Suprapubic skin (tissue), 4 donors: ENCODE data around the gene DVL1. TPM values are rescaled to one million over a fixed set of nuclear protein-coding genes. Genes with fewer than 3 reads are reported as not detected.

ENCODE experiments used
- DNase-seq, 2 donors: peaks; one replicate each; pipeline ENCODE4 v3.0.0-alpha.2; 2019; ENCODE audit warnings: low spot score in 2 of 2
- H3K27ac ChIP-seq: fragments of 200-600 bp; sonication (generic); one replicate; pipeline ENCODE4 v1.5.1; 2019
- H3K27me3 ChIP-seq: fragments of 200-600 bp; sonication (generic); one replicate; pipeline ENCODE4 v1.5.1; 2019
- H3K36me3 ChIP-seq: fragments of 200-600 bp; sonication (generic); one replicate; pipeline ENCODE4 v1.5.1; 2019
- H3K4me1 ChIP-seq: fragments of 200-600 bp; sonication (generic); one replicate; pipeline ENCODE4 v1.5.1; 2019
- H3K4me3 ChIP-seq: fragments of 200-600 bp; sonication (generic); one replicate; pipeline ENCODE4 v1.5.1; 2019; ENCODE audit warnings: mild to moderate bottlenecking
- H3K9me3 ChIP-seq: fragments of 200-600 bp; sonication (generic); one replicate; pipeline ENCODE4 v1.5.1; 2019
- EP300 ChIP-seq: sonication (generic); formaldehyde crosslinking; IDR thresholded peaks from one replicate; pipeline ENCODE4 v1.6.1; 2017; ENCODE audit warnings: antibody characterized with exemption
- POLR2A ChIP-seq, 2 donors: fragments of 450-650 bp; IDR thresholded peaks; one replicate each; pipeline ENCODE4 v1.6.1; 2017; ENCODE audit warnings: antibody characterized with exemption in 2 of 2, mild to moderate bottlenecking in 2 of 2, moderate library complexity in 2 of 2
- POLR2AphosphoS5 ChIP-seq, 3 donors: sonication (generic); formaldehyde crosslinking; IDR thresholded peaks; one replicate each; pipeline ENCODE4 v1.6.1; 2017; ENCODE audit warnings: antibody characterized with exemption in 3 of 3
- WGBS: methylation state at CpG from one replicate; pipeline ENCODE4 v1.1.5; 2018; 5-methylcytosine and 5-hydroxymethylcytosine counted together
- total RNA-seq, 4 donors: library from RNA; depleted of rRNA; stranded (reverse); fragments of >200 nt; gene quantifications; one replicate each; pipeline ENCODE4 v1.1.0, GENCODE V29; 2016
- TF ChIP-seq, protein P1 (sequence below), 2 donors: fragments of 200-600 bp in 1 of 2; fragments of 450-650 bp in 1 of 2; sonication (generic) in 1 of 2; IDR thresholded peaks; one replicate each; pipeline ENCODE4 v1.5.1; 2016 to 2019; ENCODE audit warnings: antibody characterized with exemption in 2 of 2, mild to moderate bottlenecking in 1 of 2, moderate library complexity in 1 of 2

Gene DVL1
- total RNA-seq, 4 donors from 2014 or later, result 99.4 to 151 (median 106) TPM

DNA sequence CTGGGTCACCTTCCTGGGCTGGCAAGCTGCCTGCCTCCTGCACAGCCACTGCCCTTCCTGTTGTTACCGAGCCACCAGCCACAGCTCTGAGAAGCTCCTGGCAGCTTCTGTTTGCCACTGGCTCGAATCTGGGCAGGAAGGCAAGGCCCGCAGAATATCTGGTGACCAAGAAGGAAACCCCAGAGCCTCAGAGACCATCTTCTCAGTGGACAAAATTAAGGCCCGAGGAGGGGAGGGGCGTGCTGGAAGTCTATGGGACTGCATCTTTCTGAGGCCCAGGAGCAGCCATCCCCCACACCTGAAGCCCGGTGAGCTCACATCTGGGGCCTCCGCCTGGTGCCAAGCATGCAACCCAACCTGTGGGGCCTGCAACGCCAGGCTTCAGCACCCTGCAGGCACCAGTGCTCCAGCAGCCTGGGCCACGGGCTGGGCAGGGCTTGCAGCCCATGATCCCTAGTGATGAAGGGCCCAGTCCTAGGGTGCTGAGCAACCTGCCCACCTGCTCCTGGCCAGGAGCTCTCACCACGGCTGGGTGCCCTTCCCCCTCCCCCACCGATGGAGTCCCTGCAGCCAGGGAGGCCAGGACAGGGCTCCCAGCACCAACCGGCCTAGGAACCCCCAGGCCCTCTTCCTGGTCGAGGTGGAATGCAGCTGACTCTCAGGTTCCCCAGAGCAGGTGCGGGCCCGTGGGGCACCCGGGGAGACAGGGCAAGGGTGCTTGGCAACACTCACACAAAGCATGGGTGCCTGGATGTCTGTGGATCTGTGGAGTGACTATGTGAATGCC, 23.7 kb downstream of the DVL1 start:
- no peaks in the 10 kb centered on the region for H3K9me3 ChIP-seq
- no peaks in the 10 kb centered on the region for H3K27me3 ChIP-seq
- DNase-seq, result no peak
- peak overlapping the region; percentile 89 for H3K27ac ChIP-seq
- peaks cover 55% of the 10 kb centered on the region for H3K4me1 ChIP-seq
- WGBS, result 13% methylated on average over 3 of the region's 16 CpGs
- peak overlapping the region; percentile 90 for H3K4me3 ChIP-seq
- TF ChIP-seq EP300, result no peak
- TF ChIP-seq POLR2A (IDR thresholded peaks at IDR 0.05), result no peak
- TF ChIP-seq, protein P1, sequence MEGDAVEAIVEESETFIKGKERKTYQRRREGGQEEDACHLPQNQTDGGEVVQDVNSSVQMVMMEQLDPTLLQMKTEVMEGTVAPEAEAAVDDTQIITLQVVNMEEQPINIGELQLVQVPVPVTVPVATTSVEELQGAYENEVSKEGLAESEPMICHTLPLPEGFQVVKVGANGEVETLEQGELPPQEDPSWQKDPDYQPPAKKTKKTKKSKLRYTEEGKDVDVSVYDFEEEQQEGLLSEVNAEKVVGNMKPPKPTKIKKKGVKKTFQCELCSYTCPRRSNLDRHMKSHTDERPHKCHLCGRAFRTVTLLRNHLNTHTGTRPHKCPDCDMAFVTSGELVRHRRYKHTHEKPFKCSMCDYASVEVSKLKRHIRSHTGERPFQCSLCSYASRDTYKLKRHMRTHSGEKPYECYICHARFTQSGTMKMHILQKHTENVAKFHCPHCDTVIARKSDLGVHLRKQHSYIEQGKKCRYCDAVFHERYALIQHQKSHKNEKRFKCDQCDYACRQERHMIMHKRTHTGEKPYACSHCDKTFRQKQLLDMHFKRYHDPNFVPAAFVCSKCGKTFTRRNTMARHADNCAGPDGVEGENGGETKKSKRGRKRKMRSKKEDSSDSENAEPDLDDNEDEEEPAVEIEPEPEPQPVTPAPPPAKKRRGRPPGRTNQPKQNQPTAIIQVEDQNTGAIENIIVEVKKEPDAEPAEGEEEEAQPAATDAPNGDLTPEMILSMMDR (IDR thresholded peaks at IDR 0.05), result no peak
- TF ChIP-seq POLR2AphosphoS5 (IDR thresholded peaks at IDR 0.05), result no peak
- peaks cover 27% of the 10 kb centered on the region for H3K36me3 ChIP-seq

DNA sequence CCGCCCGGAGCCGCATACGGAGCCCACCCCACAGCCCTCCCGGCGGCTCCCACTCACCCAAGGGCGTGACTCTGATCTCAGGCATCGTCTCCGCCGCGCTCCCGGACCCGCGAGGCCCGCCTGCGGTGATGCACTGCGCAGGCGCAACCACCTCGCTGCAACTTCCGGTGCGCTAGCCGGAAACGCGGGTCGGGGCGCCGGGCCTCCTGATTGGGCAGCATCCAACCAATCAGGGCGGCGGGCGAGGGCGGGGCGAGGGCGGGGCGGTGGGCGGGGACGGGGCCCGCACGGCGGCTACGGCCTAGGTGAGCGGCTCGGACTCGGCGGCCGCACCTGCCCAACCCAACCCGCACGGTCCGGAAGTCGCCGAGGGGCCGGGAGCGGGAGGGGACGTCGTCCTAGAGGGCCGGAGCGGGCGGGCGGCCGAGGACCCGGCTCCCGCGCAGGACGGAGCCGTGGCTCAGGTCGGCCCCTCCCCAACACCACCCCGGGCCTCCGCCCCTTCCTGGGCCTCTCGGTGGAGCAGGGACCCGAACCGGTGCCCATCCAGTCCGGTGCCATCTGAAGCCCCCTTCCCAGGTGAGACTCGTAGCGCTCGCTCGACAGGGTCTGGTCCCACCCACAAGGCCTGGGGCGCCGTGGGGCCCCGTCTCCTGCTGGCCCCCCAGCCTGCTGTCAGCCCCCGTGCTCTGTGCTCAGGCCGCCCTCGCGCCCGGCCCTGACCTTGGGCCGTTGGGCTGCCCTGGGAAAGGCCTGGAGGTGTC, 24.5 kb downstream of the DVL1 start, which contains the start of the genes CPTP and INTS11:
Gene CPTP (plus strand): TSS at position 279 of the 764 bp plus-strand sequence. CDS start 2,109 bp downstream, outside the sequence.
Gene INTS11 (minus strand): TSS at position 137 of the 764 bp plus-strand sequence. CDS start 52 bp downstream, at position 85.
- H3K4me3 ChIP-seq, result peak within 1 kb of the TSS; percentile 90
- peaks cover 33% of the 10 kb centered on the region for H3K36me3 ChIP-seq
- peak; percentile 97 to 98 for DNase-seq
- peaks cover 54% of the 10 kb centered on the region for H3K4me1 ChIP-seq
- no peaks in the 10 kb centered on the region for H3K27me3 ChIP-seq
- WGBS, result 1% methylated on average over 15 of the region's 84 CpGs
- peak within 1 kb of the TSS; percentile 89 for H3K27ac ChIP-seq
- no peaks in the 10 kb centered on the region for H3K9me3 ChIP-seq
- TF ChIP-seq, protein P1 (IDR thresholded peaks at IDR 0.05), result no peak
- TF ChIP-seq POLR2A (IDR thresholded peaks at IDR 0.05) (peak in 1 of 2 donors; percentile 15), POLR2AphosphoS5 (IDR thresholded peaks at IDR 0.05) (peak; percentile 23 to 75 (median 54))

DNA sequence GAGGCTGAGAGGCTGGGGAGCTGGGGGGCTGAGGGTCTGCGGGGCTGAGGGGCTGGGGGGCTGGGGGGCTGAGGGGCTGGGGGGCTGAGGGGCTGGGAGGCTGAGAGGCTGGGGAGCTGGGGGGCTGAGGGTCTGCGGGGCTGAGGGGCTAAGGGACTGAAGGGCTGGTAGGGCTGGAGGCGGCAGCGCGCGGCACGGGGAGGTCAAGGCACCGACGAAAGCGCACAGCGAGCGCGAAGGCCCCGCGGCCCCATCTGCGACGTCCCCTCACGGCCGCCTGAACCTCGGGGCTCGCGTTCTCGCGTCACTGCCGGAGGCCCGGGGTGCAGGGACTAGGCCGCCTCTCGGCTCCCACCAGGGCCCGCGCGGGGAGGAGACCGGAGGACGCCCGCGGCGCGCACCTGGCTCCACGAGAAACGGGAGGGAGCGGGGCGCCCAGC, 25.1 kb downstream of the DVL1 start:
- no peak for TF ChIP-seq POLR2AphosphoS5 (IDR thresholded peaks at IDR 0.05)
- no peak for TF ChIP-seq EP300
- TF ChIP-seq, protein P1 (IDR thresholded peaks at IDR 0.05), result no peak
- no peak for TF ChIP-seq POLR2A (IDR thresholded peaks at IDR 0.05)
- H3K36me3 ChIP-seq, result peaks cover 34% of the 10 kb centered on the region
- no peak for DNase-seq

DNA sequence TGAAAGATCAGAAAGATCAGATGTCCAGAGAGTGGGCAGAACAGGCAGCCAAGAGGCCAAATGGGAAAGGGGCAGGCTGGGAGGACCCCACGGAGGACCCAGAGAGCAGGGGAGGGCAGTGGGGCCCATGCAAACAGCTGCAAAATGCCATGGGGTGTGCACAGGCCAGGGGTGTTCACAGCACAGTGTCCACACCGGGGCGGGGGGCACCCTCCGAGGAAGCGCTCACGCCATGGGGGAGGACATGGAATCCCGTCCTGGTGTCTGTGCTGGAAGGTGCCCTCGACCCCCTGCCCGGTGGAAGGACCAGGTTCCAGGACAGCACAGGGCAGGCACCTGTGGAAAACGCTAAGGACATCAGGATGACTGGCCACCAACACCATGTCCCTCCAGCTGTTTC, 26.3 kb downstream of the DVL1 start:
- H3K36me3 ChIP-seq, result peaks cover 34% of the 10 kb centered on the region
- no peak overlapping the region for H3K4me3 ChIP-seq
- DNase-seq, result no peak
- H3K27me3 ChIP-seq, result no peaks in the 10 kb centered on the region
- peaks cover 66% of the 10 kb centered on the region for H3K4me1 ChIP-seq
- TF ChIP-seq, protein P1 (IDR thresholded peaks at IDR 0.05), result no peak
- TF ChIP-seq EP300 (no peak), POLR2A (IDR thresholded peaks at IDR 0.05) (no peak)
- no peaks in the 10 kb centered on the region for H3K9me3 ChIP-seq
- WGBS, result 81% methylated on average over 10 of the region's 10 CpGs
- no peak overlapping the region for H3K27ac ChIP-seq

More for the DNA sequence above, 25.1 kb downstream of the DVL1 start:
- no peaks in the 10 kb centered on the region for H3K9me3 ChIP-seq
- peak overlapping the region; percentile 89 for H3K27ac ChIP-seq
- H3K27me3 ChIP-seq, result no peaks in the 10 kb centered on the region
- H3K4me3 ChIP-seq, result peak overlapping the region; percentile 90
- peaks cover 55% of the 10 kb centered on the region for H3K4me1 ChIP-seq
- WGBS, result 0% methylated on average over 10 of the region's 41 CpGs

DNA sequence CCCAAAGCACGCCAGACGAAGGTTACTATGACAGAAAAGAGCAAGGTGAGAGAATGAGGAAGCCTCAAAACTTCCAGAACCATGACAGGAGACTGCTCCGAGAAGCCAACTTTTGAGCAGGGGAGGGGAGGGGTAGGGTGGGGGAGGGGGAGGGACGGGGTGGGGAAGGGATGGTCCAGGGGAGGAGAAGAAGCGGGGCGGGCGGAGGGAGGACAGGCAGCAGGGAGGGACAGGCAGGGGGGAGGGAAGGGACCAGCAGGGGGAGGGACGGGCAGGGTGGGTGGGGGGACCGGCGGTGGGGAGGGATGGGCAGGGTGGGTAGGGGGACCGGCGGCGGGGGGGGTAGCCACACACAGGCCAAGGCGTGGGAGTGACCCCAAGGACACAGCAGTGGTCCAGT, 26.8 kb downstream of the DVL1 start:
- H3K36me3 ChIP-seq, result peaks cover 28% of the 10 kb centered on the region
- WGBS, result 89% methylated on average over 10 of the region's 14 CpGs
- DNase-seq, result no peak
- H3K27ac ChIP-seq, result no peak overlapping the region
- no peak overlapping the region for H3K4me3 ChIP-seq
- H3K4me1 ChIP-seq, result peaks cover 71% of the 10 kb centered on the region
- no peaks in the 10 kb centered on the region for H3K9me3 ChIP-seq
- no peak for TF ChIP-seq POLR2AphosphoS5 (IDR thresholded peaks at IDR 0.05)
- TF ChIP-seq, protein P1 (IDR thresholded peaks at IDR 0.05), result no peak
- TF ChIP-seq EP300, result no peak
- TF ChIP-seq POLR2A (IDR thresholded peaks at IDR 0.05), result no peak
- H3K27me3 ChIP-seq, result no peaks in the 10 kb centered on the region
